Measurements from ENCODE around the gene CHEK1.
"Not testable (repeated sequence)": the region's sequence is repeated elsewhere in the genome, so short reads cannot be mapped to it uniquely, and the experiment has no call there.

Gene CHEK1

DNA sequence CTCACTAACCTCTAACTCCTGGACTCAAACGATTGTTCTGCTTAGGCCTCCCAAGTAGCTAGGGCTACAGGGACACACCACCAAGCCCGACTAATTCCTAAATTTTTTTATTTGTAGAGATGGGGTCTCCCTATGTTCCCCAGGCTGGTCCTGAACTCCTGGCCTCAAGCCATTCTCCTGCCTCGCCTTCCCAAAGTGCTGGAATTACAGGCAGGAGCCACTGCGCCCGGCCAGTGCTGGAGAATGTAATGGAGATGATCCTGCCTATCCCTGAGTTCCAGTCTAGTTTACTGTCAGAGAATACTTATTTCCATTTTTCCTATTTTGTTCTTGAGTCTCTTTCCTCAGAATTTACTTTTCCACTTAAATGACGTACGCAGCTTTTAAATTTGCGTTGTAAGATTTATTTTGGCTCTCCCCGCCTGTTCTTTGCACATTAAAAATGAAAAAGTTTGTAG lies at the start of gene CHEK1:
Gene CHEK1, plus strand, starts transcription at position 408 of the 458 bp plus-strand sequence. CDS start 1,606 bp downstream, outside the sequence.
- FAIRE-seq, result no peak

DNA sequence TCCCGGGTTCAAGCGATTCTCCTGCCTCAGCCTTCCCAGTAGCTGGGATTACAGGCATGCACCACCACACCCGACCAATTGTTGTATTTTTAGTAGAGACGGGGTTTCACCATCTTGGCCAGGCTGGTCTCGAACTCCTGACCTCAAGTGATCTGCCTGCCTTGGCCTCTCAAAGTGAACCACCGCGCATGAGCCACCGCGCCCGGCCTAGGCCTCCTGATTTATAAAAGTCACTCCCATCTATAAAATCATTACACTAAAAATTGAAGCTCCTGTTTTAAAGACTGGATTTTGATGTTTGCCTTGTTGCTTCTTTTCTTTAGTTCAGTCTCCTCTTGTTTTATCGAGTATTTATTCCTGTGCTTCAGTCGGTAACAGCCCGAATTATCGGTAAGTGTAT lies 47.8 kb upstream of the CHEK1 start:
- FAIRE-seq, result not testable (repeated sequence)

GRCh38 chr11:125578783-125579182 lies 46.2 kb upstream of the CHEK1 start:
- FAIRE-seq, result no peak

DNA sequence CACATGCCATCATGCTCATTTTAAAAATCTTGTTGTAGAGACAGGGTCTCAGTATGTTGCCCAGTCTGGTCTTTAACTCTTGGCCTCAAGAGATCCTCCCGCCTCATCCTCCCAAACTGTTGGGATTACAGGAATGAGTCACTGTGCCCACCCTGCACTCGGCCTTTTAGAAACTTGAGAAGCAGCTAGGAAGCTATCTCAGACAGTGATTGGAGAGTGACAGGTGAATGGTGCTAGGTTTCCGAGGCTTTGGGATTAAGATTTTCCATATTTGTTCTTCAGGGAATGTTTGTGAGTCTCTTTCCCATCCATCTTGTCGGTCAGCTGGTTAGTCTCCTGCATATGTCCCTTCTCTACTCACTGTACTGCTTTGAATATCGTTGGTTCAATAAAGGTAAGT lies 45.2 kb upstream of the CHEK1 start:
- no peak for FAIRE-seq

DNA sequence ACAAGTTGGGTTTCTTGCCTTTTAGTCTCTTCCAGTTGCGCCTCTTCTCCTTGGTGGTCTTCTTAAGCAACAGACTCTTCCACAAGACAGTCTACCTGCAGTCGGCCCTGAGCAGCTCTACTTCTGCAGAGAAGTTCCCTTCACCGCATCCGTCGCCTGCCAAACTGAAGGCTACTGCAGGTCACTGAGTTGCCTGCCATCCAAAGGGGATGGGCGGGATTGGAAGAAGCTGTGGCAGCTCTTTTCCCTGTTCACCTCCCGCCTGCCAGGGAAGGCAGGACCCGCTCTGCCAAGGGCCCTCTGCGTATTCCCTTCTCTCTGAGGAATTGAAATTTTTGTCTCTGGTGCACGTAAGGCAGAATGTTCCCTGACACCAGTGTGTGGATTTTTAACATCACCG lies 41.5 kb upstream of the CHEK1 start:
- no peak for FAIRE-seq

DNA sequence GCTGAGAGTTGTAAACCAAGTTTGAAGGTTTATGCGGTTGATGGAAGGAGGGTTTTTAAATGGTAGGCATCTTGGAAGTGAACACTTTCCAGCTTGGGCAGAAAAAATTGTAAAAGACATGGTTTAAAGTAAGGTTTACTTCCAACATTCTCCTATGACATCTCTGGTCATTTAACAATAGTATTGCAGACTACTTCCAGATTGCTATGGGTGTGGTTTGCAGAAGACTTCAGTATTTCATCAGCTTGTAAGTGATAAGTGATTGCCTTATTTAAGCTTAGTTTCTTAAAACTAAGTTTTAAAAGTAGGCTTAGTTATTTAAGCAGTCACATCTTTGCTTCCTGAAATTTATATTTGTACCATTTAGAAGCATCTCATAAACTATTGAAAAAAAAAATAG lies 39.5 kb upstream of the CHEK1 start:
- FAIRE-seq, result no peak

GRCh38 chr11:125586623-125587022 lies 38.3 kb upstream of the CHEK1 start:
- no peak for FAIRE-seq

DNA sequence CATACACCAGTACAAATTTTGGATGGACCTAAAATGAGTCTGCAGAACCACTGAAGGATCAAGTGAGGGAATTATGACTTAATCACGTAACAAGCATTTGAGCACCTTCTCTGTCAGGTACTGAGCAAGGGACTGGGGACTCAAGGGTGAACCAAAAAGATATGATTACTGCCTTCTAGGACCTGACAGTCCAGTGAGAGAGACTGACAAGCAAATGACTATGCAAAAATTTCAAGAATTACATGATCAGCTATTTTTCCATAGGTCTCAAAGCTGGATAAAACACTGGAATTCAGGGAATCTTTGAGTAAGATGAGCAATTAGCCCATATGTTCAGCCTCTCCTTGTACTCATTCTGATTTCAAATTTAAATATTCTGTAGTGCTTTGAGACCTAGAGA lies 37.5 kb upstream of the CHEK1 start:
- no peak for FAIRE-seq

GRCh38 chr11:125588505-125588904 lies 36.5 kb upstream of the CHEK1 start:
- no peak for FAIRE-seq

DNA sequence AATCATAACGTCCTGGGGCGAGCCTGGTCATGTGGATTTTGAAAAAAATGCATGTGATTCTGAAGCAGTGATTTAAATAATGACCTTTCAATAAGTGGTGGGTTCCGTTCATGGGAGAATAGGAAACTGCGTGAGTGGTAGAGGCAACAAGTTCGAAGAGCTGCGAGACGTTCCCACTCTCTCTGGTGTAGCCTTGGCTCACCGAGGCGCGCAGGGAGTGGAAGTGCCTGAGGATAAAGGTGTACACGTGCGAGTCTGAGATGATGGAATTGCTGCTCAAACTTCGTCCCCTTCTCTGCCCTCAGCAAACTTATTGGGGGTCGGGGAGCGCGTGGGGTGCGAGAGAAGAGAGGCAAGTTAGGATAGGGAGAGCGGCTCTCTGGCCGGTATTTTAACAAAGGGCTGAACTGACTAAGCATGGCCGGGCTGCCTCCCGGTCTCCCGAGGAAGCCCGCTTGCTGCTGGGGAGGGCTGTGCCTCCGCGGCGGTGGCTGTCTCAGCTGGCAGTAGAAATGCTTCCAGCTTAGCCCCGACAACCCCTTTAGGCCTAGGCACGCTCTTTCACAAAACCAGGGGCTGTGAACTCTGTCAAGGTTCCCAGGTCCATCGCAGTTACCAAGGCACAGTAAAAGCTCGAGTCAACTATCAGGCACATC lies 33.2 kb upstream of the CHEK1 start:
- FAIRE-seq, result no peak

DNA sequence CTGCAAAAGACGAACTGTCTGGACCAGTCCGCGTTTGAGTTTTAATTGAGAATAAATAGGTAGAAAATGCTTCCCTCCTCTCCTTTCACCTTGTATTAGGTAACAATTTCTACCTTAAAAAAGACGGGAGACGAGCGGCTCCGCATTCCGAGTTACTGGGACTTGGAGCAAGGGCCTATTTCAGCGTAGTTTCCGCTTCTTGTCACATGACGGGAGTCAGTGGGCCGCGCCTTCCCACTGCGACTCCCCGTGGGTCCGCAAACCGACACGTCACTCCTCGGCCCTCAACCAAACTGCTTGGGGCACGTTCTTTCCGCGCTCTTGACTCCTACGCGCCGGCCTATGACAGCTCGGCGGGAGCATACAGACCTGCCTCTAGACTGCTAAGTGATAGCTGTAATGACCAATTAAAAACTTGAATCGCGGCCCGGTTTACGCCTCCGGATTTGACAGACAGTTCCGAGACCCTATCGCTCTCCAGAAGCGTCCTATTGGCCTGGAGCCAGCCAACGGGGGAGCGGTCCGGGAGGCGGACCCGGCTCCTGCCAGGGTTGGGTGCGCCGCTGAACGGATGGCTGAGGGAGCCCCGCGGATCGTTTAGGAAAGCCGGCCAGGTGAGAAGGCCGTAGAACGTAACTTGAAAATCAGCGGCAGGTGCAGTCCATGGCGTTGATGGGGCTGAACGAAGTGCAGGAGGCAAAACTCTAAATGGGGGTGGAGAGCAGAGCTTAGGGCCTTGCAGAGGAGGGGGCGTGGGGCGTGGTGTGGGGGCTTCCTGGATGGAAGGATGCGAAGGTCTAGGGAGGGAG lies 32.5 kb upstream of the CHEK1 start, which contains the start of gene STT3A:
Gene STT3A, plus strand, starts transcription at position 548 of the 809 bp plus-strand sequence. CDS start 3,064 bp downstream, outside the sequence.
- FAIRE-seq, result peak; percentile 86

DNA sequence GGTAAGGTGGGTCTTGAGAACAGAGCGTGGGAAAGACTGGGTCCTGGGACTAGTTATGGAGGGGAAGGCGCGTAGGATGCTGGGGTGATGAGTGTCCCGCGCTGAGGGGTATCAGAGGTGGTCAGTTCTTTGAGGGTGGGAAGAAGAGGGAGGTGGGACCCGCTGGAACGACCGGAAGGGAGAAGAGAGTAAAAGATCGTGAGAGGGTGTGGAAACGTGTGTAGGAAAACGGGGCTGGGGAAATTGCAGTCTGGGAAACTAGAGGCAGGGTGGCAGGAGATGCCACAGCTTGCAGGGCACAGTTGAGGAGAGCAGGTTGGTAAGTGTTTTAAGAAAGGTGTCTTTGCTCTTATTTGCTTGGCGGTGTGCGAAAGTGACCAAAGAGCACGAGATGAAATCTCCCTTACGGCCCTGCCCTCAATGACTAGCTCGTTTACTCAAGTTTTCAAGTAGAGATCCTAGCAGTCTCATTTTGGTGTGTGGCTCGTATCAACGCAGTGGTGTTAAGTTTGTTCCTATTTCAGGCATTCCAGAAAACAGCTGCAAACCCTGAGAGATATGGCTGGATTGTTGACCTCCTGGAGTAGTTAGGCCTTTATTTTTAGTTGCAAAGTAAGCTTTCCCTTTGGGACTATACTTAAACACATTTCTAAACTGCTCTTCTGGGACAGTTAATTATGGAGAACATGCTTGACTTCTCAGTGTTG lies 31.7 kb upstream of the CHEK1 start:
- no peak for FAIRE-seq

DNA sequence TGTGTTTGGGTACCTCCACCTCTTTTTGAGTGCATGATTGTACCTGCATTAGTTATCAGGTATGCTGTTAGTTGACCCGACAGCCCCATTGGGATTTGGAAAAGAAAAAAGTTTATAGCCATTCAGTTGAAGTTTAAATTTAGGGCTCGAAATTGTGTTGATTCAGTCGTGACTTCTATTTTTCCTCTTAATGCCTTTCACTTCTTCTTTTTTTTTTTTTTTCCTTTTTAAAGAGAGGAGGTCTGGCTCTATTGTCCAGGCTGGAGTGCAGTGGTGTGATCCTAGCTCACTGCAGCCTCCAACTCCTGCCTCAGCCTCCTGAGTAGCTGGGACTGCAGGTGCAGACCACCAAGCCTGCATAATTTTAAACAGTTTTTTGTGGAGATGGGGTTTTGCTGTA lies 30.0 kb upstream of the CHEK1 start:
- FAIRE-seq, result no peak

DNA sequence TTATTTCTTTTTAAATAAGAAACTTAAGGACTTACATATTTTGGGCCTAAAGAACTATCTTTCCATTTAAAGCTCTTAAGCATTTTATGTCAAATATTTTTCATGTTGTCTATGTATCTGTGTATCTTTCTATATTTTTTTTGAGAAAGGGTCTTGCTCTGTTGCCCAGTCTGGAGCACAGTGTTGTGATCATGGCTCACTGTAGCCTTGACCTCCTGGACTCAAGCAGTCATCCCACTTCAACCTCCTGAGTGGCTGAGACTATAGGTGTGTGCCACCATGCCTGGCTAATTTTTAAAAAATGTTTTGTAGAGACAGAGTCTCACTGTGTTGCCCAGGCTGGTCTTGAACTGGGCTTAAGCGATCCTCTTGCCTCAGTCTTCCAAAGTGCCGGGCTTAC lies 24.3 kb upstream of the CHEK1 start:
- no peak for FAIRE-seq

GRCh38 chr11:125603207-125603606 lies 21.8 kb upstream of the CHEK1 start:
- no peak for FAIRE-seq

DNA sequence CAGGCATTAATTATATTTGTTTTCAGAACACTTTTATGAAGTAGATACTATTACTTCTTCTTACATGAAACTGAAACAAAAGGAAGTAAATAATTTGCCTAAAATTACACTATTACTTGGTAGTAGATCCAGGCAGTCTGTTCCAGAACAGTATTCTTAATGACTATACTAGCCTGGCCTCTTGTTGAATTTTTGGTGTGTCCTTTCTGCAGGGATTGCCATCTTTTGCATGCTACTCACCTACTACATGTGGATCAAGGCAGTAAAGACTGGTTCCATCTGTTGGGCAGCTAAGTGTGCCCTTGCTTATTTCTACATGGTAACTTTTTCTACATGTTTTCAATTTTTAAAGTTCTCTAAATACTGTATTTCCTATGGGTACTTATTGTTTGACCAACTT lies 19.5 kb upstream of the CHEK1 start:
- no peak for FAIRE-seq

DNA sequence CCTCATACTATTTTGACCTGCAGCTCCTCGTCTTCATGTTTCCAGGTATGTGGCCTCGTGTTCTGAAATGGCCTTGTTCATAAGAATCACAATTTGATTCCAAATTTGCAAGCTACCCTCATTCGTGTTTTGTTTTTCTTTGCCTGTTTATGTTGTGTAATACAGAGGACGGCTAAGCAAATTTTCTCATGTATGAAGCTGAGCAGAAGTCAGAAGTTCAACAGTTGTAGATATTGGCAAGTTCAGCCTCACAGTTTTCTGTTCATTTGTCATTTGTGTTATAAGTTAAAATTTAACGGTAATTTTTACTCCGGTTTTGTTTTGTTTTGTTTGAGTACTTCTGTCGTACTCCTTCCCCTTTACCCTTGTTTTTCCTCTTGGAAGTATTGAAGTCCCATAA lies 15.4 kb upstream of the CHEK1 start:
- FAIRE-seq, result no peak

DNA sequence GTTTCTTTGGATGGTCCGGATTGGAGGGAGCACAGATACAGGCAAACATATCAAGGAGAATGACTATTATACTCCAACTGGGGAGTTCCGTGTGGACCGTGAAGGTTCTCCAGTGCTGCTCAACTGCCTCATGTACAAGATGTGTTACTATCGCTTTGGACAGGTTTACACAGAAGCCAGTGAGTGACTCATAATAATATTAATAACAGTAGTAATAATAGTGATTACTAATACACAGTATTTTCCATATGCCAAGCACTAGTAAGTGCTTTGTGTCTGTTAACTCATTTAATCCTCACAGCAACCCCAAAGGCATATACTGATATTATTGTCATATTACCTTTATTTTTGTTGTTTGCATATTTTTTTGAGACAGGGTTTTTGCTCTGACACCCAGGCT lies 6.6 kb upstream of the CHEK1 start:
- no peak for FAIRE-seq

DNA sequence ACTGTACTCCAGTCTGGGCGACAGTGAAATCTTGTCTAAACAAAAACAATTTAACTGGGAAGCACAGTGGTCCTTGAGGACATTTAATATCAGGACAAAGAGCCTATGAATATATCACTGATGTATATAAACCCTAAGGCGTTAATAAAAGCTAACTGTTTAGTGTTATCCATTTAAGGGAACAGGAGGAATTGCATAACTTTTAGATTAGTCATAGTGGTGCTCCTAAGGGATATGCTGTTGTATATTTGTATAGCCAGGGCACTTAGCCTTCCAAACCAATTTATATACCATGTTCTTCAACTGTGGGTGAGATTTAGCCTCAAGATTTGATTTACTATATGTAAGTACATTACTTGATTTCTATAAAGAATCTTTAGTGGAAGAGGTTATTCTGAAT lies 3.0 kb upstream of the CHEK1 start:
- FAIRE-seq, result no peak

GRCh38 chr11:125623064-125623463 lies 1.9 kb upstream of the CHEK1 start:
- no peak for FAIRE-seq

DNA sequence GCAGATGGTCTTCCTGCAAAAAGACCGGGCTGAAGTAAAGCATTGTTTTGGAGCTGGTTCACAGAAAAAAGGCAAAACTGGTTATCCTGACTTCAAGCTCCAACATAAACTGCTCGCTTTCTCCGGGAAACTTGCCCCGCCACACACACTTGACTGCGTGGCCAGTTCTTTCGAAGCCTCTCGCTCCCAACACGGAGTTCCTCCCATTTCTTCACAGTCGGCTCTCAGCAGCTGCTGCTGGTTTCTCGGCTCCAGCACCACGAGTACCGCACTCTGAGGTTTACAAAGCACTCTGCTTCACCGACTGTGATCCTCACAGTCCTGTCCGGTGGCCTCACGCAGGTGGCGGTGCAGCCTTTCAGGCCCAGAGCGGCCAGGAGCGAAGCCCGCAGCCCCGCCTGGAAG lies 264 bp downstream of the CHEK1 start:
- no peak for FAIRE-seq

DNA sequence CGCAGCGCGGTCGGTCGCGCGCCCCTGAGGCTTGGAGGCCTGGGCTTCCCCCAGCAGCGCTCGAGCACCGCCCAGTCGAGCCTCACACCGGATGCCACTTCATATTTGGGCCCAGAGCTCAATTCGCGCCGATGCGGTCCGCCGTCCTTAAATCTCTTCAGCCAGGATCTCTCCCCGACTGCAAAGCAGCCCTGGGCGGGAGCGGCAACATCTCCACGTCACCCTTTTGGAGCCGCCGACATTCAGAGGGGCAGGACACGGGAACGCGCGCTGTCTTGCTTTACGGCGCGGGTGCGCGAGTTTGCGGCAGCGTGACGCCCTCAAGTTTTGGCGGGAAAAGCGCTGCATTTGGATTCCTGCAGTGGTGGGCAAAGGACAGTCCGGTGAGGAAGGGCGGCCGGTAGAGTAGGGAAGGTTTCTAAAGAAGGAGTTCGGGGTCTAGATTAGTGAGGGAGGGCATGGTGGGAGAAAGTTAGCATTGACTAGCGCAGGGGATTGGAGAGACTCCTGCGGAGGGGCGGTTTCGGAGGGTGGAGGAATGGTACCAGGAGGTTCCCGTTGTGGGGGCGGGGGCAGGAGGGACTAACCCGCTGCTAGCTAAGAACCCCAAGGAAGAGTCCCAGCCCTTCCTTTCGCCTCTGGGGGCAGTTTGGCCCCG lies 796 bp downstream of the CHEK1 start:
- no peak for FAIRE-seq
